Thyroid gland (tissue), 4 donors: Measurements from ENCODE around the gene FCHSD2.

Experiments used
- CTCF ChIP-seq, 6 experiments: fragments of 200-600 bp in 3 of 6; fragments of 450-650 bp in 3 of 6; sonication (generic) in 3 of 6; IDR thresholded peaks; one replicate each; pipeline ENCODE4 v1.5.1; 2016 to 2019; ENCODE audit warnings: antibody characterized with exemption in 6 of 6, mild to moderate bottlenecking in 2 of 6, inconsistent platforms in 1 of 6, moderate library complexity in 1 of 6
- POLR2A ChIP-seq, 2 donors: fragments of 450-650 bp; IDR thresholded peaks; one replicate each; pipeline ENCODE4 v1.6.1; 2017; ENCODE audit warnings: antibody characterized with exemption in 2 of 2, mild to moderate bottlenecking in 2 of 2, moderate library complexity in 1 of 2

- TF ChIP-seq CTCF (IDR thresholded peaks at IDR 0.05) (no peak), POLR2A (IDR thresholded peaks at IDR 0.05) (no peak)
Observed at GRCh38 chr11:73188301-73188700, 46.2 kb upstream of the FCHSD2 start.
